Measurements from ENCODE around the gene STATH.

The STATH gene

DNA sequence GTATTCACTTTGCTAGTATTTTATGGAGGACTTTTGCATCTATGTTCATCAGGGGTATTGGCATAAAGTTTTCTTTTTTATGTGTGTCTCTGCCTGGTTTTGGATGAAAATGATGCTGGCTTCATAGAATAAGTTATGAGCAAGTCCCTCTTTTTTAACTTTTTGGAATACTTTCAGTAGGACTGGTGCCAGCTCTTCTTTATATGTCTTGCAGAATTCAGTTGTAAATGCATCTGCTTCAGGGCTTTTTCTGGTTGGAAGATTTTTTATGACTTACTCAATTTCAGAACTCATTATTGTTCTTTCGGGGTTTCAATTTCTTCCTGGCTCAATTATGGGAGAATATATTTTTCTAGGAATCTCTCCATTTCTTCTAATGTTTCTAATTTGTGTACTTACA, 21.1 kb upstream of the STATH start:
- H3K4me3 ChIP-seq (ENCODE audit: low read depth, low read length), result no peak overlapping the region
- no peak for DNase-seq (ENCODE audit: low read depth)
- TF ChIP-seq MAX (IDR thresholded peaks at IDR 0.05; ENCODE audit: low read depth, low read length) (no peak), POLR2A (IDR thresholded peaks at IDR 0.05; ENCODE audit: extremely low read depth, insufficient read length) (no peak), MYC (IDR thresholded peaks at IDR 0.05; ENCODE audit: low read depth, low read length) (no peak)
- TF ChIP-seq, protein P1, sequence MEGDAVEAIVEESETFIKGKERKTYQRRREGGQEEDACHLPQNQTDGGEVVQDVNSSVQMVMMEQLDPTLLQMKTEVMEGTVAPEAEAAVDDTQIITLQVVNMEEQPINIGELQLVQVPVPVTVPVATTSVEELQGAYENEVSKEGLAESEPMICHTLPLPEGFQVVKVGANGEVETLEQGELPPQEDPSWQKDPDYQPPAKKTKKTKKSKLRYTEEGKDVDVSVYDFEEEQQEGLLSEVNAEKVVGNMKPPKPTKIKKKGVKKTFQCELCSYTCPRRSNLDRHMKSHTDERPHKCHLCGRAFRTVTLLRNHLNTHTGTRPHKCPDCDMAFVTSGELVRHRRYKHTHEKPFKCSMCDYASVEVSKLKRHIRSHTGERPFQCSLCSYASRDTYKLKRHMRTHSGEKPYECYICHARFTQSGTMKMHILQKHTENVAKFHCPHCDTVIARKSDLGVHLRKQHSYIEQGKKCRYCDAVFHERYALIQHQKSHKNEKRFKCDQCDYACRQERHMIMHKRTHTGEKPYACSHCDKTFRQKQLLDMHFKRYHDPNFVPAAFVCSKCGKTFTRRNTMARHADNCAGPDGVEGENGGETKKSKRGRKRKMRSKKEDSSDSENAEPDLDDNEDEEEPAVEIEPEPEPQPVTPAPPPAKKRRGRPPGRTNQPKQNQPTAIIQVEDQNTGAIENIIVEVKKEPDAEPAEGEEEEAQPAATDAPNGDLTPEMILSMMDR (IDR thresholded peaks at IDR 0.05; ENCODE audit: low read depth, low read length), result no peak

GRCh38 chr4:69977582-69977981, 18.2 kb upstream of the STATH start:
- TF ChIP-seq, protein P1 (IDR thresholded peaks at IDR 0.05; ENCODE audit: low read depth, low read length), result no peak
- no peak for TF ChIP-seq MAX (IDR thresholded peaks at IDR 0.05; ENCODE audit: low read depth, low read length)
- no peak for TF ChIP-seq MYC (IDR thresholded peaks at IDR 0.05; ENCODE audit: low read depth, low read length)
- no peak for TF ChIP-seq POLR2A (IDR thresholded peaks at IDR 0.05; ENCODE audit: extremely low read depth, insufficient read length)
- no peak overlapping the region for H3K4me3 ChIP-seq (ENCODE audit: low read depth, low read length)
- no peak for DNase-seq (ENCODE audit: low read depth)

GRCh38 chr4:69984030-69984443, 11.7 kb upstream of the STATH start:
- H3K4me3 ChIP-seq (ENCODE audit: low read depth, low read length), result no peak overlapping the region
- TF ChIP-seq MAX (IDR thresholded peaks at IDR 0.05; ENCODE audit: low read depth, low read length), result no peak
- TF ChIP-seq, protein P1 (IDR thresholded peaks at IDR 0.05; ENCODE audit: low read depth, low read length), result no peak
- TF ChIP-seq MYC (IDR thresholded peaks at IDR 0.05; ENCODE audit: low read depth, low read length), result no peak
- TF ChIP-seq POLR2A (IDR thresholded peaks at IDR 0.05; ENCODE audit: extremely low read depth, insufficient read length), result no peak
- DNase-seq (ENCODE audit: low read depth), result peak; percentile 4

GRCh38 chr4:69986663-69987062, 9.1 kb upstream of the STATH start:
- no peak for DNase-seq (ENCODE audit: low read depth)
- TF ChIP-seq, protein P1 (IDR thresholded peaks at IDR 0.05; ENCODE audit: low read depth, low read length), result no peak
- TF ChIP-seq MYC (IDR thresholded peaks at IDR 0.05; ENCODE audit: low read depth, low read length), result no peak
- TF ChIP-seq POLR2A (IDR thresholded peaks at IDR 0.05; ENCODE audit: extremely low read depth, insufficient read length), result no peak
- no peak for TF ChIP-seq MAX (IDR thresholded peaks at IDR 0.05; ENCODE audit: low read depth, low read length)
- H3K4me3 ChIP-seq (ENCODE audit: low read depth, low read length), result no peak overlapping the region

GRCh38 chr4:69991016-69991415, 4.8 kb upstream of the STATH start:
- no peak for DNase-seq (ENCODE audit: low read depth)
- TF ChIP-seq MYC (IDR thresholded peaks at IDR 0.05; ENCODE audit: low read depth, low read length), result no peak
- TF ChIP-seq MAX (IDR thresholded peaks at IDR 0.05; ENCODE audit: low read depth, low read length), result no peak
- TF ChIP-seq, protein P1 (IDR thresholded peaks at IDR 0.05; ENCODE audit: low read depth, low read length), result no peak
- no peak for TF ChIP-seq POLR2A (IDR thresholded peaks at IDR 0.05; ENCODE audit: extremely low read depth, insufficient read length)

DNA sequence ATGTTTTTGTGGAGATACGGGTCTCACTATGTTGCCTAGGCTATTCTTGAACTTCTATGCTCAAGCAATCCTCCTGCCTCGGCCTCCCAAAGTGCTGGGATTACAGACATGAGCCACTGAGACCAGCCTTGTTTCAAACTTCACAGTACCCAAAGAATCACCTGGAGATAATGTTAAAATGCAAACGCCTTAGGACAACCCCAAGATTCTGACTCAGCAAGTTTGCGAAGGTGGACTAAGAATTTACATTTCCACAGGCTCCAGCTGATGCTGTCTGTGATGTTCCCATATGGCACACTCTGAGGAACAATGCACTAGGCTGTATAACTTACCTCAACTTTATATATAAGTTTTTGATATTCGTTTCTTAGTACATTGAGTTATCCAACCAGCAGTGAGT, 984 bp upstream of the STATH start:
- no peak overlapping the region for H3K4me3 ChIP-seq (ENCODE audit: low read depth, low read length)
- no peak for DNase-seq (ENCODE audit: low read depth)

More at GRCh38 chr4:69991016-69991415, 4.8 kb upstream of the STATH start:
- H3K4me3 ChIP-seq (ENCODE audit: low read depth, low read length), result no peak overlapping the region

More for the DNA sequence above, 984 bp upstream of the STATH start:
- TF ChIP-seq MAX (IDR thresholded peaks at IDR 0.05; ENCODE audit: low read depth, low read length), result no peak
- TF ChIP-seq, protein P1 (IDR thresholded peaks at IDR 0.05; ENCODE audit: low read depth, low read length), result no peak
- no peak for TF ChIP-seq MYC (IDR thresholded peaks at IDR 0.05; ENCODE audit: low read depth, low read length)
- no peak for TF ChIP-seq POLR2A (IDR thresholded peaks at IDR 0.05; ENCODE audit: extremely low read depth, insufficient read length)
